Retinal pigment epithelial cell (primary cell): ENCODE measurements around the gene DOC2B.
A peak's percentile ranks its signal among the peaks of the same experiment; 100 is the strongest.
"Not testable (repeated sequence)": the region's sequence is repeated elsewhere in the genome, so short reads cannot be mapped to it uniquely, and the experiment has no call there.

Source experiments
- DNase-seq: peaks from one replicate; pipeline ENCODE4 v3.0.0-alpha.2; 2010; ENCODE audit warnings: low read depth
- H3K4me3 ChIP-seq: 2 replicates; pipeline ENCODE4 v1.5.1; 2011; ENCODE audit warnings: mild to moderate bottlenecking, low read length, control low read depth, moderate library complexity
- CTCF ChIP-seq: conservative IDR thresholded peaks from 2 replicates; pipeline ENCODE4 v1.5.1; 2011; ENCODE audit warnings: low read depth, low read length, control low read depth, inconsistent platforms

The DOC2B gene

GRCh38 chr17:136531-136930 lies 44.9 kb downstream of the DOC2B start:
- not testable (repeated sequence) for DNase-seq, H3K4me3 ChIP-seq
- peak; percentile 30 for TF ChIP-seq CTCF

- H3K4me3 ChIP-seq, DNase-seq: not testable (repeated sequence)
Measured at GRCh38 chr17:135895-136294, 45.6 kb downstream of the DOC2B start.

DNA sequence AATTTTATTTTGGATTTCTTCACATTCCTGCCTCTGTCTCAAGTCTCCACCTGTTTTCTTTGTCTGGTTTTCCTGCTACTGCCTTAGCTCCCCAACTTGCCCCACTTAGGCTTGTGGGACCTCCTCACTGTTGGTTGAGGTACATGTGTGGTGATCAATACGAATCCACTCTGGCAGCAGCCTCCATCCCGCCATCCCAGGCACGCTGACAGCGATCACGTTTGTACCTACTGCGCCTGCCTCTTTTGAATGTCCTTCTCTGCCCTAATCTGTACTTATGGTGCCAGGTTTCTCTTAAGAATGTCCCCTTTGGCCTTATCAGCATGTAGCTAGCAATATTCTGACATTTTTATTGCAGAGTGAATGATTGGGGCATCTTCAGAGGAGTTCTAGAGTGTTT lies 46.4 kb downstream of the DOC2B start:
- H3K4me3 ChIP-seq, DNase-seq: not testable (repeated sequence)

DNA sequence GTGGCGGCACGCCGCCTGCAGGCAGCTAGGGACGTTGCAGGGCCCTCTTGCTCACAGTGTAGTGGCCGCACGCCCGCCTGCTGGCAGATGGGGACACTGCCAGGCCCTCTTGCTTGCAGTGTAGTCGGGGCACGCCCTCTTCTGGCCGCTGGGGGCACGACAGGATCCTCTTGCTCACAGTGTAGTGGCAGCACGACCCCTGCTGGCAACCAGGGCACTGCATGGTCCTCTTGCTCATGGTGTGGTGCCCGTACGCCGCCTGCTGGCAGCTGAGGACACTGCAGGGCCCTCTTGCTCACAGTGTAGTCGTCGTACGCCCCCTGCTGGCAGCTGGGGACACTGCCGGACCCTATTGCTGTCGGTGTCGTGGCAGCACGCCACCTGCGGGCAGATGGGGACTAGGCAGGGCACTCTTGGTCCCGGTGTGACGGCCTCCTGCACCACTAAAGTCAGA lies 47.1 kb downstream of the DOC2B start:
- not testable (repeated sequence) for DNase-seq, H3K4me3 ChIP-seq
- peak; percentile 11 for TF ChIP-seq CTCF

DNA sequence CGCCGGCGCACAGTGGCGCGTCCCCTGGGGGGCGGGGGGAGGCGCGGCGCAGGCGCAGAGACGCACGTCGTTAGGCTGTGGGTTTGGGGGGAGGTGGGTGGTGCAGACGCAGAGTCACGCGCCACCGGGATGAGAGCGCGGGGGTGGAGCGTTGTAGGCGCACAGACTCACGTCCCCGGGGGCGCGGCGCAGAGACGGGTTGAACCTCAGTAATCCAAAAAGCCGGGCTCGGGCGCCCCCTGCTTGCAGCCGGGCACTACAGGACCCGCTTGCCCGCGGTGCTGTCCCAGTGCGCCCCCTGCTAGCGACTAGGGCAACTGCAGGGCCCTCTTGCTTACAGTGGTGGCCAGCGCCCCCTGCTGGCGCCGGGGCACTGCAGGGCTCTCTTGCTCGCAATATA lies 47.5 kb downstream of the DOC2B start:
- not testable (repeated sequence) for H3K4me3 ChIP-seq, DNase-seq

DNA sequence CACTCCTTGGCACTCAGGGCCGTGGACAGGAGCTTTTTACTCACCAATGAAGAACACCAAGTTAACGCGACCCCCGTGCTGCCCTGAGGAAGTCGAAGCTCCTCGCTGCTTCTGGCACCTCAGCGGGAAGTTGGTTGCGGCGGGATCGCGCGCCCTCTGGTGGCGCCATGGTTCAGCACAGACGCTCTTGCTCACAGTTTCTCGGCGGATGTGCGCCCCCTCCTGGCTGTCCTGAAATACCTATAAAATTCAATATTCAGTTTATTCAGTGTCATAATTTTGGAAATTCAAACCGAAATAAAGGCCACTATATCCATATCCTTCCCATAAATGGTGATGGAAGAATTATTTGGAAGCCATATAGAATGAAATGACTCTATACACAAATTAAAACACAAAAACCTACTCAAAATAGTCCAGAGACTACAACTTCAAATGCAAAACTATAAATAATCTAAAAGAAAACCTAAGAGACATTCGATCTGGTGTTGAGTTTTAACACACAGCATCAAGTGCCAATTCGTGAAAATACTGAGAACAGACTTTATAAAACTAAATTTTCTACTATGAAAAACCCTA lies 63.0 kb downstream of the DOC2B start:
- not testable (repeated sequence) for DNase-seq, H3K4me3 ChIP-seq
- TF ChIP-seq CTCF, result peak; percentile 50

- H3K4me3 ChIP-seq, DNase-seq: not testable (repeated sequence)
Measured at GRCh38 chr17:113111-113510, 68.3 kb downstream of the DOC2B start.
